Measurements from ENCODE around the gene ACSM6. TPM values are rescaled to one million over a fixed set of nuclear protein-coding genes. Genes with fewer than 3 reads are reported as not detected.
"Not testable (repeated sequence)": the region's sequence is repeated elsewhere in the genome, so short reads cannot be mapped to it uniquely, and the experiment has no call there.

Gene ACSM6
- total RNA-seq, 2 experiments from 2014 or later, result not detected

GRCh38 chr10:95237376-95238170, 43.5 kb downstream of the ACSM6 start:
- intact Hi-C loops (cut with micrococcal nuclease), result loop anchor here (5.0 kb wide), 3 partner anchors 55 to 690 kb away; partner anchors contain the start of genes HELLS and PDLIM1
- no peaks in the 10 kb centered on the region for H3K36me3 Mint-ChIP-seq

GRCh38 chr10:95240096-95240495, 46.1 kb downstream of the ACSM6 start:
- CTCF ChIA-PET, result interaction anchor here (0.6 to 1.5 kb wide), 4 partner anchors 14 to 276 kb away, joined by 3 to 4 read pairs (median 3); no protein-coding TSS in a partner anchor
- POLR2A ChIA-PET, H3K9me3 Mint-ChIP-seq, H3K36me3 Mint-ChIP-seq, H3K4me3 Mint-ChIP-seq, H3K27ac Mint-ChIP-seq, DNase-seq: not testable (repeated sequence)
- intact Hi-C loops (cut with micrococcal nuclease), result loop anchor here (10.0 kb wide), 1 partner anchor 605 kb away; no protein-coding TSS in a partner anchor
- Mint-ChIP-seq H3K27me3 (peaks cover 13% of the 10 kb centered on the region), H3K4me1 (ENCODE audit: low read depth) (peaks cover 27% of the 10 kb centered on the region)

More at GRCh38 chr10:95237376-95238170, 43.5 kb downstream of the ACSM6 start:
- ChIA-PET CTCF (interaction anchor here (3.0 kb wide), 1 partner anchor 8 kb away, joined by 13 read pairs; no protein-coding TSS in a partner anchor), POLR2A (interaction anchor here (0.6 kb wide), 1 partner anchor 56 kb away, joined by 3 read pairs; no protein-coding TSS in a partner anchor)
- Mint-ChIP-seq H3K27me3 (peaks cover 10% of the 10 kb centered on the region), H3K4me1 (ENCODE audit: low read depth) (peaks cover 26% of the 10 kb centered on the region), H3K27ac (peak overlapping the region; percentile 19), H3K9me3 (no peaks in the 10 kb centered on the region), H3K4me3 (no peak overlapping the region)
- DNase-seq, result no peak

- Mint-ChIP-seq H3K27ac (no peak overlapping the region), H3K27me3 (peaks cover 17% of the 10 kb centered on the region), H3K36me3 (no peaks in the 10 kb centered on the region), H3K9me3 (no peaks in the 10 kb centered on the region), H3K4me1 (ENCODE audit: low read depth) (peaks cover 26% of the 10 kb centered on the region), H3K4me3 (no peak overlapping the region)
- intact Hi-C loops (cut with micrococcal nuclease), result loop anchor here (10.0 kb wide), 1 partner anchor 606 kb away; no protein-coding TSS in a partner anchor
- ChIA-PET POLR2A (no interaction called here), CTCF (interaction anchor here (0.9 to 9.8 kb wide), 4 partner anchors 30 to 277 kb away, joined by 3 to 218 read pairs (median 5); no protein-coding TSS in a partner anchor)
- DNase-seq, result no peak
These were observed 46.8 kb downstream of the ACSM6 start for GRCh38 chr10:95240811-95241210.

GRCh38 chr10:95241533-95241932, 47.5 kb downstream of the ACSM6 start:
- no peak for DNase-seq
- H3K4me1 Mint-ChIP-seq (ENCODE audit: low read depth), result peaks cover 24% of the 10 kb centered on the region
- no peaks in the 10 kb centered on the region for H3K9me3 Mint-ChIP-seq
- POLR2A ChIA-PET, result no interaction called here
- no peaks in the 10 kb centered on the region for H3K36me3 Mint-ChIP-seq
- no peak overlapping the region for H3K4me3 Mint-ChIP-seq
- CTCF ChIA-PET, result interaction anchor here (1.5 to 9.8 kb wide), 4 partner anchors 58 to 278 kb away, joined by 4 to 218 read pairs (median 16); no protein-coding TSS in a partner anchor
- intact Hi-C loops (cut with micrococcal nuclease), result loop anchor here (10.0 kb wide), 1 partner anchor 607 kb away; no protein-coding TSS in a partner anchor
- peaks cover 17% of the 10 kb centered on the region for H3K27me3 Mint-ChIP-seq
- H3K27ac Mint-ChIP-seq, result no peak overlapping the region

- intact Hi-C loops (cut with micrococcal nuclease), result loop anchor here (1.0 to 10.0 kb wide), 4 partner anchors 28 to 608 kb away; no protein-coding TSS in a partner anchor
- Mint-ChIP-seq H3K4me1 (ENCODE audit: low read depth) (peaks cover 15% of the 10 kb centered on the region), H3K4me3 (no peak overlapping the region), H3K36me3 (no peaks in the 10 kb centered on the region), H3K27me3 (peaks cover 14% of the 10 kb centered on the region), H3K27ac (no peak overlapping the region), H3K9me3 (no peaks in the 10 kb centered on the region)
- DNase-seq, result peak; percentile 56
- CTCF ChIA-PET, result interaction anchor here (0.6 to 9.8 kb wide), 32 partner anchors 9 to 617 kb away, joined by 3 to 218 read pairs (median 4); partner anchors contain the start of gene PDLIM1
- POLR2A ChIA-PET, result no interaction called here
These were observed 48.7 kb downstream of the ACSM6 start for GRCh38 chr10:95242581-95243317.

GRCh38 chr10:95243318-95243617, 49.2 kb downstream of the ACSM6 start:
- Mint-ChIP-seq H3K4me3 (no peak overlapping the region), H3K36me3 (no peaks in the 10 kb centered on the region), H3K9me3 (no peaks in the 10 kb centered on the region), H3K27ac (no peak overlapping the region), H3K27me3 (peaks cover 14% of the 10 kb centered on the region), H3K4me1 (ENCODE audit: low read depth) (peaks cover 15% of the 10 kb centered on the region)
- no peak for DNase-seq
- ChIA-PET POLR2A (no interaction called here), CTCF (interaction anchor here (0.6 to 9.8 kb wide), 30 partner anchors 9 to 617 kb away, joined by 3 to 218 read pairs (median 4); partner anchors contain the start of gene PDLIM1)
- intact Hi-C loops (cut with micrococcal nuclease), result loop anchor here (1.0 to 10.0 kb wide), 4 partner anchors 28 to 608 kb away; no protein-coding TSS in a partner anchor

GRCh38 chr10:95244152-95244551, 50.1 kb downstream of the ACSM6 start:
- Mint-ChIP-seq H3K27ac (no peak overlapping the region), H3K4me3 (no peak overlapping the region), H3K9me3 (no peaks in the 10 kb centered on the region), H3K27me3 (peaks cover 14% of the 10 kb centered on the region), H3K4me1 (ENCODE audit: low read depth) (peaks cover 15% of the 10 kb centered on the region), H3K36me3 (no peaks in the 10 kb centered on the region)
- intact Hi-C loops (cut with micrococcal nuclease), result loop anchor here (10.0 kb wide), 1 partner anchor 609 kb away; no protein-coding TSS in a partner anchor
- ChIA-PET CTCF (interaction anchor here (0.5 to 9.8 kb wide), 18 partner anchors 10 to 194 kb away, joined by 3 to 218 read pairs (median 6); partner anchors contain the start of gene PDLIM1), POLR2A (no interaction called here)
- no peak for DNase-seq

GRCh38 chr10:95245425-95246055, 51.5 kb downstream of the ACSM6 start:
- H3K27ac Mint-ChIP-seq, result no peak overlapping the region
- POLR2A ChIA-PET, result interaction anchor here (1.5 kb wide), 1 partner anchor 10 kb away, joined by 4 read pairs; no protein-coding TSS in a partner anchor
- peaks cover 13% of the 10 kb centered on the region for H3K27me3 Mint-ChIP-seq
- H3K4me1 Mint-ChIP-seq (ENCODE audit: low read depth), result peaks cover 15% of the 10 kb centered on the region
- intact Hi-C loops (cut with micrococcal nuclease), result loop anchor here (1.0 to 10.0 kb wide), 3 partner anchors 9 to 611 kb away; no protein-coding TSS in a partner anchor
- H3K36me3 Mint-ChIP-seq, result no peaks in the 10 kb centered on the region
- H3K4me3 Mint-ChIP-seq, result no peak overlapping the region
- CTCF ChIA-PET, result interaction anchor here (1.0 to 9.8 kb wide), 13 partner anchors 9 to 129 kb away, joined by 3 to 218 read pairs (median 7); no protein-coding TSS in a partner anchor
- H3K9me3 Mint-ChIP-seq, result no peaks in the 10 kb centered on the region
- no peak for DNase-seq

GRCh38 chr10:95246582-95247051, 52.6 kb downstream of the ACSM6 start:
- intact Hi-C loops (cut with micrococcal nuclease), result loop anchor here (1.0 to 10.0 kb wide), 2 partner anchors 117 to 612 kb away; no protein-coding TSS in a partner anchor
- POLR2A ChIA-PET, result no interaction called here
- H3K9me3 Mint-ChIP-seq, result no peaks in the 10 kb centered on the region
- CTCF ChIA-PET, result interaction anchor here (0.6 to 9.8 kb wide), 25 partner anchors 9 to 184 kb away, joined by 3 to 218 read pairs (median 3); no protein-coding TSS in a partner anchor
- peak; percentile 67 for DNase-seq
- peaks cover 15% of the 10 kb centered on the region for H3K4me1 Mint-ChIP-seq (ENCODE audit: low read depth)
- no peaks in the 10 kb centered on the region for H3K36me3 Mint-ChIP-seq
- H3K27me3 Mint-ChIP-seq, result peaks cover 16% of the 10 kb centered on the region
- H3K27ac Mint-ChIP-seq, result no peak overlapping the region
- H3K4me3 Mint-ChIP-seq, result no peak overlapping the region

- ChIA-PET CTCF (interaction anchor here (0.6 to 9.8 kb wide), 16 partner anchors 9 to 149 kb away, joined by 3 to 218 read pairs (median 4); no protein-coding TSS in a partner anchor), POLR2A (no interaction called here)
- no peak overlapping the region for H3K27ac Mint-ChIP-seq
- peaks cover 15% of the 10 kb centered on the region for H3K4me1 Mint-ChIP-seq (ENCODE audit: low read depth)
- no peaks in the 10 kb centered on the region for H3K36me3 Mint-ChIP-seq
- DNase-seq, result no peak
- no peaks in the 10 kb centered on the region for H3K9me3 Mint-ChIP-seq
- H3K4me3 Mint-ChIP-seq, result no peak overlapping the region
- intact Hi-C loops (cut with micrococcal nuclease), result loop anchor here (10.0 kb wide), 1 partner anchor 613 kb away; no protein-coding TSS in a partner anchor
- peaks cover 16% of the 10 kb centered on the region for H3K27me3 Mint-ChIP-seq
These were observed 53.3 kb downstream of the ACSM6 start for GRCh38 chr10:95247200-95247880.
